ENCODE measurements around the gene KCNQ1. TPM values are rescaled to one million over a fixed set of nuclear protein-coding genes. Genes with fewer than 3 reads are reported as not detected.

Gene KCNQ1
- total RNA-seq, 1 experiment from 2014 or later: 10.7 TPM

- Histone ChIP-seq H3K27me3 (ENCODE audit: insufficient read depth, low read length) (no peaks in the 10 kb centered on the region), H3K27ac (ENCODE audit: low read depth, low read length) (no peak overlapping the region), H3K79me2 (ENCODE audit: insufficient read depth, low read length) (peaks cover 62% of the 10 kb centered on the region), H3K4me3 (replicated peaks in 1 of 2; ENCODE audit: low read depth in 1 of 2, low read length in 2 of 2) (no peak overlapping the region), H3K9ac (ENCODE audit: low read length) (no peak overlapping the region), H3K9me3 (ENCODE audit: control insufficient read depth in 1 of 2, insufficient read depth in 1 of 2, low read depth in 1 of 2, low read length in 2 of 2) (no peaks in the 10 kb centered on the region), H3K4me2 (ENCODE audit: low read length) (no peak overlapping the region), H2AFZ (ENCODE audit: low read depth, low read length, poor library complexity, severe bottlenecking) (no peak overlapping the region), H4K20me1 (ENCODE audit: insufficient read depth) (no peaks in the 10 kb centered on the region), H3K9me2 (ENCODE audit: insufficient read depth) (no peaks in the 10 kb centered on the region), H3K4me1 (ENCODE audit: control insufficient read depth in 1 of 2, insufficient read depth in 2 of 2, low read length in 2 of 2) (no peaks in the 10 kb centered on the region), H3K36me3 (ENCODE audit: control insufficient read depth in 1 of 2, insufficient read depth in 2 of 2, low read length in 2 of 2) (no peaks in the 10 kb centered on the region; a peak in 1 of 4 replicates)
- ATAC-seq (no peak), DNase-seq (ENCODE audit: low read depth, low spot score) (no peak)
- ChIA-PET POLR2A (no interaction called here), CTCF (no interaction called here), RAD21 (ENCODE audit: low non-redundant PET in 1 of 2, low total read pairs in 2 of 2, uncharacterized antibody in 2 of 2, unreplicated experiment in 2 of 2) (no interaction called here)
- intact Hi-C loops (cut with micrococcal nuclease): no loop called here
- TF ChIP-seq CBX3 (IDR thresholded peaks at IDR 0.05; ENCODE audit: low read depth) (no peak), POLR2AphosphoS5 (IDR thresholded peaks at IDR 0.05; ENCODE audit: low read depth, low read length) (no peak), REST (IDR thresholded peaks at IDR 0.05; ENCODE audit: low read depth) (no peak)
- no TSS peak for BruUV-seq (replicated peaks)
Observed at GRCh38 chr11:2690596-2691354, 246.0 kb downstream of the KCNQ1 start.

DNA sequence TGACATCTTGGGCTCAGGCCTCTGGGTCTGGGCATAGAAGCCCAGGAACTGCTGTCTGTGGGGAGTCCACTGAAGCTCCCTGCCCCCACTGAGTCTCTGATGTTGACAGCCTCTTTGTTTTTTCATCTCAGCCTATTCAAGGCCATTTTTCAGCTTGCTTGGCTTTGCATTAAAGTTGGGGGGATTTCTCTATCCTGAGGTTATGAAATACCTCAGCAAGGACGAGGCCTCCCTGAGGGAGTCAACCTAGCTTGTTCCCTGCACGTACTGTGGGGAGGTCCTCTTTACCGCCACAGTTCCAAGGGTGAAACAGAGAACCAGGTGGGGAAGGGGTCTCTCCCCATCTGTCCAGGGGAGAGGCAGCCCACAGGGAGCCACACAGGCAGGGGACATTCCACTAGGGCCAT, 246.6 kb downstream of the KCNQ1 start:
- no peak overlapping the region for H3K9ac ChIP-seq (ENCODE audit: low read length)
- TF ChIP-seq, protein P1, sequence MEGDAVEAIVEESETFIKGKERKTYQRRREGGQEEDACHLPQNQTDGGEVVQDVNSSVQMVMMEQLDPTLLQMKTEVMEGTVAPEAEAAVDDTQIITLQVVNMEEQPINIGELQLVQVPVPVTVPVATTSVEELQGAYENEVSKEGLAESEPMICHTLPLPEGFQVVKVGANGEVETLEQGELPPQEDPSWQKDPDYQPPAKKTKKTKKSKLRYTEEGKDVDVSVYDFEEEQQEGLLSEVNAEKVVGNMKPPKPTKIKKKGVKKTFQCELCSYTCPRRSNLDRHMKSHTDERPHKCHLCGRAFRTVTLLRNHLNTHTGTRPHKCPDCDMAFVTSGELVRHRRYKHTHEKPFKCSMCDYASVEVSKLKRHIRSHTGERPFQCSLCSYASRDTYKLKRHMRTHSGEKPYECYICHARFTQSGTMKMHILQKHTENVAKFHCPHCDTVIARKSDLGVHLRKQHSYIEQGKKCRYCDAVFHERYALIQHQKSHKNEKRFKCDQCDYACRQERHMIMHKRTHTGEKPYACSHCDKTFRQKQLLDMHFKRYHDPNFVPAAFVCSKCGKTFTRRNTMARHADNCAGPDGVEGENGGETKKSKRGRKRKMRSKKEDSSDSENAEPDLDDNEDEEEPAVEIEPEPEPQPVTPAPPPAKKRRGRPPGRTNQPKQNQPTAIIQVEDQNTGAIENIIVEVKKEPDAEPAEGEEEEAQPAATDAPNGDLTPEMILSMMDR (IDR thresholded peaks at IDR 0.05 in 2 of 3, conservative IDR thresholded peaks at IDR 0.05 in 1 of 3; ENCODE audit: borderline replicate concordance in 1 of 3, insufficient read depth in 1 of 3, low read depth in 2 of 3, low read length in 2 of 3): no peak
- TF ChIP-seq CBX3 (IDR thresholded peaks at IDR 0.05; ENCODE audit: low read depth): no peak
- TF ChIP-seq ELF1 (IDR thresholded peaks at IDR 0.05; ENCODE audit: borderline replicate concordance, low read depth): no peak
- TF ChIP-seq REST (IDR thresholded peaks at IDR 0.05; ENCODE audit: low read depth): no peak
- TF ChIP-seq YY1 (IDR thresholded peaks at IDR 0.05; ENCODE audit: extremely low read depth, insufficient replicate concordance, low read depth, low read length): no peak
- no peak for TF ChIP-seq ZFX (IDR thresholded peaks at IDR 0.05)
- TF ChIP-seq JUND (IDR thresholded peaks at IDR 0.05): no peak
- TF ChIP-seq EZH2phosphoT487 (IDR thresholded peaks at IDR 0.05; ENCODE audit: borderline replicate concordance): no peak
- H3K27ac ChIP-seq (ENCODE audit: low read depth, low read length): no peak overlapping the region
- H3K36me3 ChIP-seq (ENCODE audit: control insufficient read depth in 1 of 2, insufficient read depth in 2 of 2, low read length in 2 of 2): no peaks in the 10 kb centered on the region; a peak in 1 of 4 replicates
- RAD21 ChIA-PET (ENCODE audit: low non-redundant PET in 1 of 2, low total read pairs in 2 of 2, uncharacterized antibody in 2 of 2, unreplicated experiment in 2 of 2): no interaction called here
- no peaks in the 10 kb centered on the region for H3K4me1 ChIP-seq (ENCODE audit: control insufficient read depth in 1 of 2, insufficient read depth in 2 of 2, low read length in 2 of 2)
- H4K20me1 ChIP-seq (ENCODE audit: insufficient read depth): no peaks in the 10 kb centered on the region
- no peak overlapping the region for H3K4me2 ChIP-seq (ENCODE audit: low read length)
- POLR2A ChIA-PET: no interaction called here
- no peaks in the 10 kb centered on the region for H3K9me2 ChIP-seq (ENCODE audit: insufficient read depth)
- no TSS peak for BruUV-seq (replicated peaks)
- CTCF ChIA-PET: no interaction called here
- no peak overlapping the region for H3K4me3 ChIP-seq (replicated peaks in 1 of 2; ENCODE audit: low read depth in 1 of 2, low read length in 2 of 2)
- ATAC-seq (no peak), DNase-seq (ENCODE audit: low read depth, low spot score) (no peak)
- no peak overlapping the region for H2AFZ ChIP-seq (ENCODE audit: low read depth, low read length, poor library complexity, severe bottlenecking)
- no peaks in the 10 kb centered on the region for H3K9me3 ChIP-seq (ENCODE audit: control insufficient read depth in 1 of 2, insufficient read depth in 1 of 2, low read depth in 1 of 2, low read length in 2 of 2)
- intact Hi-C loops (cut with micrococcal nuclease): no loop called here
- peaks cover 68% of the 10 kb centered on the region for H3K79me2 ChIP-seq (ENCODE audit: insufficient read depth, low read length)
- no peaks in the 10 kb centered on the region for H3K27me3 ChIP-seq (ENCODE audit: insufficient read depth, low read length)
